Epithelial cell of esophagus (primary cell): ENCODE data around the gene VKORC1.

Experiments used
- DNase-seq: peaks from one replicate; pipeline ENCODE4 v3.0.0; 2010; ENCODE audit warnings: low read depth
- H3K4me3 ChIP-seq: 2 replicates; pipeline ENCODE4 v1.5.1; 2011; ENCODE audit warnings: mild to moderate bottlenecking, low read length, control low read depth
- CTCF ChIP-seq: IDR thresholded peaks from 2 replicates; pipeline ENCODE4 v1.5.1; 2011; ENCODE audit warnings: low read depth, mild to moderate bottlenecking, low read length, control low read depth, inconsistent platforms; ENCODE audit not compliant: insufficient read depth; ENCODE audit errors: missing control alignments

Gene VKORC1

DNA sequence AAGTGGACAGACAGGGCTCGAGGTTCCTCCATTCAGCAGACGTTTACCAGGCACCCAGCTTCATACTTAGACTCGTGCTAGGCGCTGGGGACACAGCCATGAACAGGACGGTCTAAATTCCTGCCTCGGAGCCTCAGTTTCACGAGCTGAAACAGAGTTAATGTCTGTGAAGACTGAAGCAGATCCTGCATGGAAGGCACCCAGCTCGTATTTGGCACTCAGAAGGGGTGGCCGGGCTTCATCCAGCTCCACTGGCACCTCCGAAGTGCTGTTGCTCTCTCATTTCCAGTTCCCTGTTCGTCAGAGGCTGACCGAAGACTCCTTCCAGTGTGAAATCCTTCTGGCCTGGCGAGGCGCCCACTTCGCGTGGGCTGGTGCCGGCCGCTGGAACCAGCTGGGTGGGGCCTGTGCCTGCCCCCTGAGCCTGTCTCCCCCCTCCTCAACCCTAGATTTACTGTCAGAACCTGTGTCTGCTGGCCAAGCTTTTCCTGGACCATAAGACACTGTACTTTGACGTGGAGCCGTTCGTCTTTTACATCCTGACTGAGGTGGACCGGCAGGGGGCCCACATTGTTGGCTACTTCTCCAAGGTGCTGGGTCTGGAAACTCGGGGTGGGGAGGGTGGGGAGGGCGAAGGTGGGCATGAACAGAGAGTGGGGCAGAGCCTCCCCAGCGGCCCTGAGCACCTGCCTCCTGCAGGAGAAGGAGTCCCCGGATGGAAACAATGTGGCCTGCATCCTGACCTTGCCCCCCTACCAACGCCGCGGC is 35.2 kb upstream of the VKORC1 start:
- no peak for DNase-seq
- peak; percentile 19 for TF ChIP-seq CTCF
- no peak overlapping the region for H3K4me3 ChIP-seq

DNA sequence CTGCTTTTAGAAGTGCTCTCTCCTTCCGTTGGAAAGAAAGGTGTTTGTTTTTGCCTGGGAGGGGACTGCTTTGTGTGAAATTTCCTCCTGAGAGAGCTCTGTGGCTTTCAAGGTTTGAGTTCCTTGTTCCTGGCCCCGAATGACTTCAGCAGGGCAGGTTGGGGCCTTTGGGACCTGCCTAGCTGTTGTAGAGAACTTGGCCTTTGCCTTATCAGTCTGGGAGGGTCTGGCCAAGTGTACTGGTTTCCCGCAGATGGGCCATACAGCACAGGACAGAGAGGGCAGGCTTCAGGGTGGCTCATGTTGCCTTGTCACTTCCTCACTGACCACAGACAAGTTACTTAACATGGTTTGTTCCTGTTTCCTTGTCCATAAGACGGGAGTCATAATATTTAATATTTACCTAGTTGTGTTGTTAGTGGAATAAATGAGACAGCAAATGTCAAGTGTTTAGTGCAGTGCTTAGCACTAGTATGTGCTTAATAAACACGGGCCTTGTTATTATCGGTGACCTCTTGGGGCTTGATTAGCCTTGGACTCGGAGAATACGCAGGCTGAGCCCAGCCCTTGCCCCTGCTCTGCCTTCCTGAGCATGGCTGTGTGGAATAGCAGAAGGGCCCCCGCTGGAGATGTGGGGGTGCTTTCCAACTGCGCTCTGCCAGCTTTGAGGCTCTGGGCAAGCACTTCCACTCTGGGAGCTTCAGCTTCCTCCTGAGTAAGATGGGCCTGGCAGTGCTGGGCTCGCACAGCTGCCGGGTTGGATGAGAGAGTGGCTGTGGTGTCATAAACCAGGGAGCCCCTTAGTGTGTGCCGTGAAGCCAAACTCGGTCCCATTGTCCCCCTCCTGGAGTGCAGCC is 34.3 kb upstream of the VKORC1 start:
- no peak for TF ChIP-seq CTCF
- DNase-seq: no peak
- no peak overlapping the region for H3K4me3 ChIP-seq

DNA sequence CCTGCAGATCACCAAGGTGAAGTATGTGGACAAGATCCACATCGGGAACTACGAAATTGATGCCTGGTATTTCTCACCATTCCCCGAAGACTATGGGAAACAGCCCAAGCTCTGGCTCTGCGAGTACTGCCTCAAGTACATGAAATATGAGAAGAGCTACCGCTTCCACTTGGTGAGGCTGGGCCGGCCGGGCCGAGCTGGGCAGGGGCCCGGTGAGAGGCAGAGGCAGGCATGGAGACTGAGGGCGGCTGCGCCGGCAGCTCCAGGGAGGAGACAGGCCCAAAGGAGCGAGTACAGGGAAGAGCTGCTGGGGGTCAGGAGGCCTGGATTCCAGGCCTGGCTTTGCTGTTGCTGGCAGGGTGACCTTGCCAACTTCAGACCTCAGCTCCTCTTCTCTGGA is 32.6 kb upstream of the VKORC1 start:
- no peak for DNase-seq
- TF ChIP-seq CTCF: no peak
- H3K4me3 ChIP-seq: no peak overlapping the region

- TF ChIP-seq CTCF: no peak
- no peak for DNase-seq
- H3K4me3 ChIP-seq: no peak overlapping the region
Observed at GRCh38 chr16:31125844-31126243, 31.2 kb upstream of the VKORC1 start.

DNA sequence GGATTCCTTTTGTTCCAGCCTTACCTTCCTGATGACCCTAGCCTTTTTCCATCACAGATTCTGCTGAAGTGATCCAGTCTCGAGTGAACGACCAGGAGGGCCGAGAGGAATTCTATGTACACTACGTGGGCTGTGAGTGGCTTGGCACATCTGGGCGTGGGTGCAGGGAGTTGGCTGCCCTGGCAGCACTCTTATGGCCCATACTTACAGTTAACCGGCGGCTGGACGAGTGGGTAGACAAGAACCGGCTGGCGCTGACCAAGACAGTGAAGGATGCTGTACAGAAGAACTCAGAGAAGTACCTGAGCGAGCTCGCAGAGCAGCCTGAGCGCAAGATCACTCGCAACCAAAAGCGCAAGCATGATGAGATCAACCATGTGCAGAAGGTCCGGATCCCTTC is 25.5 kb upstream of the VKORC1 start:
- no peak overlapping the region for H3K4me3 ChIP-seq
- DNase-seq: no peak
- TF ChIP-seq CTCF: no peak

GRCh38 chr16:31118223-31119155 is 23.9 kb upstream of the VKORC1 start:
- TF ChIP-seq CTCF: no peak
- peak; percentile 98 for DNase-seq
- peak overlapping the region; percentile 80 for H3K4me3 ChIP-seq
